ENCODE data around the gene LCE1F. TPM values are rescaled to one million over a fixed set of nuclear protein-coding genes. Genes with fewer than 3 reads are reported as not detected.

LCE1F gene
- total and polyA plus RNA-seq, 11 donors = not detected

DNA sequence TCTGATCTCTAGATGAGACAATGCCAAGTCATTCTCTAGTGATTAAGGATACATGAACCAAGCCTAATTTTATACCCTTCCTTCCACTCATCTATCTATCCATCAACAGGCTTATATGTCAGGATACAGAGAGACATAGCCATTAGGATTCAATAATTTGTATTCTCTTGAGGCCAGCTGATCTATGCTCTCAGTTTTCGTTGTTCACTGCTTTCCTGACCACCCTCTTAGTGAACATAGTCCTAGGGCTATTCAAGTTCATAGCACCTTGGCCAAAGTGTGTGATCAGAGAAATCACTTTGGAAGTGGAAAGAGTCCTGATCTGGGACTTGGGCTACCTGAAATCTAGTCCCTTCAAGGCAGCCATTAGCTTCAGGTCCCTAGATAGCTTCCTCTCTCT is 21.4 kb upstream of the LCE1F start:
- Histone ChIP-seq H3K27me3 (peaks cover 0 to 16% (median under 1%) of the 10 kb centered on the region in 9 donors), H3K4me3 (no peak overlapping the region), H3K9me3 (no peaks in the 10 kb centered on the region), H3K4me1 (no peaks in the 10 kb centered on the region), H3K27ac (no peak overlapping the region), H3K36me3 (no peaks in the 10 kb centered on the region)
- intact Hi-C loops (cut with DNase I) = no loop called here
- no peak for TF ChIP-seq POLR2A (IDR thresholded peaks at IDR 0.05)
- TF ChIP-seq, protein P1, sequence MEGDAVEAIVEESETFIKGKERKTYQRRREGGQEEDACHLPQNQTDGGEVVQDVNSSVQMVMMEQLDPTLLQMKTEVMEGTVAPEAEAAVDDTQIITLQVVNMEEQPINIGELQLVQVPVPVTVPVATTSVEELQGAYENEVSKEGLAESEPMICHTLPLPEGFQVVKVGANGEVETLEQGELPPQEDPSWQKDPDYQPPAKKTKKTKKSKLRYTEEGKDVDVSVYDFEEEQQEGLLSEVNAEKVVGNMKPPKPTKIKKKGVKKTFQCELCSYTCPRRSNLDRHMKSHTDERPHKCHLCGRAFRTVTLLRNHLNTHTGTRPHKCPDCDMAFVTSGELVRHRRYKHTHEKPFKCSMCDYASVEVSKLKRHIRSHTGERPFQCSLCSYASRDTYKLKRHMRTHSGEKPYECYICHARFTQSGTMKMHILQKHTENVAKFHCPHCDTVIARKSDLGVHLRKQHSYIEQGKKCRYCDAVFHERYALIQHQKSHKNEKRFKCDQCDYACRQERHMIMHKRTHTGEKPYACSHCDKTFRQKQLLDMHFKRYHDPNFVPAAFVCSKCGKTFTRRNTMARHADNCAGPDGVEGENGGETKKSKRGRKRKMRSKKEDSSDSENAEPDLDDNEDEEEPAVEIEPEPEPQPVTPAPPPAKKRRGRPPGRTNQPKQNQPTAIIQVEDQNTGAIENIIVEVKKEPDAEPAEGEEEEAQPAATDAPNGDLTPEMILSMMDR (IDR thresholded peaks at IDR 0.05) = no peak
- ATAC-seq (no peak), DNase-seq (no peak)
- WGBS, 4 donors = 4 to 30% (median 19%) methylated on average over 1 of the region's 1 CpG

DNA sequence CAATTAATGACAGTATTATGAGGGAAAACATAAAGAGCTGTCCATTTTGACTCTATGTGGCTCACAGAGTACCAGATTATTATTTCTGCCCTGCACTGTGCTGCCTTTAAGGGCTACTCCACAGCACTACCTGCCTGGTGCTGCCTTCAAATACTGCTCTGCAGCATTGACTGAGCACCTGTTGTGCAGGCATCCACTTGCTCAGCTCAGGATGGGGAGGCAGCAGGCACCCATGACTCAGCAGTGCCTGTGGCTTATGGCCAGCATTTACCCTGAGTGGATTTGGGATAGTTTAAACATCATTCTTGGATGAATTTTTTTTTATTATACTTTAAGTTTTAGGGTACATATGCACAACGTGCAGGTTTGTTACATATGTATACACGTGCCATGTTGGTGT is 18.1 kb upstream of the LCE1F start:
- DNase-seq (no peak), ATAC-seq (no peak)
- 67 to 77% (median 71%) methylated on average over 2 of the region's 2 CpGs for WGBS, 4 donors
- intact Hi-C loops (cut with DNase I) = no loop called here
- Histone ChIP-seq H3K36me3 (no peaks in the 10 kb centered on the region), H3K9me3 (no peaks in the 10 kb centered on the region), H3K27ac (no peak overlapping the region), H3K4me3 (no peak overlapping the region), H3K27me3 (peaks cover 0 to 4% (median 0%) of the 10 kb centered on the region in 9 donors), H3K4me1 (no peaks in the 10 kb centered on the region)
- TF ChIP-seq, protein P1 (IDR thresholded peaks at IDR 0.05) = no peak

DNA sequence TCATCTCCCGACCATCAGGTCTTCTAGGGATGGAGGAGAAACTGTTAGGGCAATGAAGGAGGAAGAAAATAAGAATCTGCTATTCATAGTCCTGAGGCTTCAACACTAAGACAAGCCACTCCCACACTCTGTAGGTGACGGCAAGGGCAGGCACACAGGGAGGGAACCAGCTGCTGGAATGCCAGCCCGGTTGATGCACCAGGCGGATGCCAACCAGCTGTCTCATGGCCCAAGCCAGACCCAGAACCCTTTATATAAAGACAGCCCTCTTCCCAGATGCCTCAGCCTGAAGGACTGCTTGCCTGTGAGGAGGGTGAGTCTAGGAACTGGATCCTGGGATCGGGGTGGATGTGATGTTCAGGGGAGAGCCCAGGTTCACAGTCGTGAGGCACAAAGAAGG is 17.2 kb upstream of the LCE1F start, which contains the start of gene KPRP:
Gene KPRP (plus strand): TSS at position 279 of the 400 bp plus-strand sequence. CDS start 1,564 bp downstream, outside the sequence.
- 69 to 77% (median 73%) methylated on average over 6 of the region's 6 CpGs for WGBS, 4 donors
- intact Hi-C loops (cut with DNase I) = no loop called here
- no peaks in the 10 kb centered on the region for H3K9me3 ChIP-seq
- H3K4me3 ChIP-seq = no peak within 1 kb of the TSS
- TF ChIP-seq POLR2A (IDR thresholded peaks at IDR 0.05) = no peak
- TF ChIP-seq, protein P1 (IDR thresholded peaks at IDR 0.05) = no peak
- ATAC-seq = no peak
- H3K4me1 ChIP-seq = no peaks in the 10 kb centered on the region
- H3K27ac ChIP-seq = no peak within 1 kb of the TSS
- H3K27me3 ChIP-seq = peaks cover 0 to 4% (median 0%) of the 10 kb centered on the region in 9 donors
- no peak for DNase-seq
- H3K36me3 ChIP-seq = no peaks in the 10 kb centered on the region

DNA sequence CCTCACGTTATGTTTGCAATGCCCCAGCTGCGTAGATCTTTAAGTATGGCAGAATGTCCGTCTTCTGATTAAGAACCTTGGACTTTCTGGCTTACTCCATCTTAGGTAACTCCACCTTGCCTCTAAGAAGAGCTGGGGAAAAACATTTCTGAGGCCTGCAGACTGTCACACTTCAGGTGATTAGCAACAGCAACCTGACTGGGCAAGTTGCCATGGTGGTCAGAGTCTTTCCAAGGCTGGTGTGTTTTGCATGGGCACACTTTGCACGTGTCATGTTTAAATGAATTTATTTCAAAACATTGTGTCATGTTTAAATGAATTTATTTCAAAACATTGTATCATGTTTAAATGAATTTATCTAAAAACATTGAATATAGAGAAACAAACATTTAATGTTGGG is 16.3 kb upstream of the LCE1F start:
- WGBS, 4 donors = 73 to 81% (median 76%) methylated on average over 4 of the region's 4 CpGs
- H3K4me3 ChIP-seq = no peak overlapping the region
- H3K9me3 ChIP-seq = no peaks in the 10 kb centered on the region
- TF ChIP-seq, protein P1 (IDR thresholded peaks at IDR 0.05) = no peak
- no peak for TF ChIP-seq POLR2A (IDR thresholded peaks at IDR 0.05)
- no peak for DNase-seq
- intact Hi-C loops (cut with DNase I) = no loop called here
- no peak for ATAC-seq
- peaks cover 0 to 4% (median 0%) of the 10 kb centered on the region in 9 donors for H3K27me3 ChIP-seq
- H3K27ac ChIP-seq = no peak overlapping the region
- H3K36me3 ChIP-seq = no peaks in the 10 kb centered on the region
- H3K4me1 ChIP-seq = no peaks in the 10 kb centered on the region
